OCI-LY3 (cell line): ENCODE data around the gene DRGX.

ENCODE experiments used
- H2AFZ ChIP-seq: fragments of 200-600, 300-600 bp; shearing (Covaris generic); 2 replicates; pipeline ENCODE4 v1.6.0; 2014; ENCODE audit warnings: antibody characterized with exemption, low read depth, low read length
- H3K27ac ChIP-seq: fragments of 200-600, 300-600 bp; sonication (generic); 2 replicates; pipeline ENCODE4 v1.5.1; 2014; ENCODE audit warnings: mild to moderate bottlenecking, low read length, moderate library complexity, mixed read lengths
- H3K27me3 ChIP-seq: fragments of 200-600, 300-600 bp; sonication (generic); 2 replicates; pipeline ENCODE4 v1.6.1; 2014; ENCODE audit warnings: low read depth, low read length, mixed read lengths
- H3K36me3 ChIP-seq: fragments of 200-600, 300-600 bp; sonication (generic); replicated peaks from 2 replicates; pipeline ENCODE3; 2014; ENCODE audit warnings: low read depth, low read length, mixed read lengths
- H3K4me1 ChIP-seq: fragments of 300-600, 200-600 bp; sonication (generic); 2 replicates; pipeline ENCODE4 v1.6.1; 2014; ENCODE audit warnings: low read length, mixed read lengths
- H3K4me2 ChIP-seq: fragments of 200-600, 300-600 bp; sonication (generic); 2 replicates; pipeline ENCODE4 v1.6.1; 2014; ENCODE audit warnings: low read length, mixed read lengths
- H3K4me3 ChIP-seq: fragments of 300-600, 200-600 bp; sonication (generic); 2 replicates; pipeline ENCODE4 v1.5.1; 2014; ENCODE audit warnings: antibody characterized with exemption, mild to moderate bottlenecking, low read length, moderate library complexity
- H3K79me2 ChIP-seq: fragments of 300-600, 200-600 bp; shearing (Covaris generic); 2 replicates; pipeline ENCODE4 v1.6.1; 2014; ENCODE audit warnings: mild to moderate bottlenecking, low read length, mixed read lengths
- H3K9ac ChIP-seq: fragments of 300-600, 200-600 bp; shearing (Covaris generic); 2 replicates; pipeline ENCODE4 v1.6.0; 2014; ENCODE audit warnings: mild to moderate bottlenecking, low read length, moderate library complexity
- H3K9me3 ChIP-seq: fragments of 200-600, 300-600 bp; shearing (Covaris generic); 2 replicates; pipeline ENCODE4 v1.6.1; 2014; ENCODE audit warnings: low read length, mixed read lengths; ENCODE audit not compliant: insufficient read depth
- H4K20me1 ChIP-seq: fragments of 200-600, 300-600 bp; sonication (generic); 2 replicates; pipeline ENCODE4 v1.6.1; 2016; ENCODE audit warnings: low read length, mixed read lengths; ENCODE audit not compliant: insufficient read depth
- CTCF ChIP-seq: fragments of 200-600, 300-600 bp; sonication (generic); IDR thresholded peaks from 2 replicates; pipeline ENCODE4 v1.5.1; 2014; ENCODE audit warnings: antibody characterized with exemption, low read length, low read depth
- EZH2phosphoT487 ChIP-seq: fragments of 200-600 bp; shearing (Covaris generic); IDR thresholded peaks from 2 replicates; pipeline ENCODE4 v1.6.1; 2018; ENCODE audit warnings: antibody characterized with exemption, mixed run types, low read depth

Gene DRGX

GRCh38 chr10:49327036-49327813 lies 68.7 kb downstream of the DRGX start:
- H4K20me1 ChIP-seq, result no peaks in the 10 kb centered on the region
- TF ChIP-seq EZH2phosphoT487 (no peak), CTCF (no peak)
- no peaks in the 10 kb centered on the region for H3K9me3 ChIP-seq
- no peak overlapping the region for H3K4me3 ChIP-seq
- no peak overlapping the region for H2AFZ ChIP-seq
- H3K27me3 ChIP-seq, result peaks cover 4% of the 10 kb centered on the region; the same call in 1 of the 2 replicates
- H3K36me3 ChIP-seq, result no peaks in the 10 kb centered on the region
- H3K4me2 ChIP-seq, result no peak overlapping the region
- no peaks in the 10 kb centered on the region for H3K4me1 ChIP-seq
- H3K27ac ChIP-seq, result no peak overlapping the region
- no peaks in the 10 kb centered on the region for H3K79me2 ChIP-seq
- no peak overlapping the region for H3K9ac ChIP-seq

GRCh38 chr10:49325916-49326783 lies 69.7 kb downstream of the DRGX start:
- H3K9me3 ChIP-seq, result no peaks in the 10 kb centered on the region
- H3K36me3 ChIP-seq, result no peaks in the 10 kb centered on the region
- no peak for TF ChIP-seq EZH2phosphoT487
- TF ChIP-seq CTCF, result no peak
- no peak overlapping the region for H3K4me2 ChIP-seq
- no peaks in the 10 kb centered on the region for H3K79me2 ChIP-seq
- peaks cover 4% of the 10 kb centered on the region; the same call in 1 of the 2 replicates for H3K27me3 ChIP-seq
- no peak overlapping the region for H3K4me3 ChIP-seq
- H3K27ac ChIP-seq, result no peak overlapping the region
- H2AFZ ChIP-seq, result no peak overlapping the region
- no peaks in the 10 kb centered on the region for H3K4me1 ChIP-seq
- H3K9ac ChIP-seq, result no peak overlapping the region
- no peaks in the 10 kb centered on the region for H4K20me1 ChIP-seq

DNA sequence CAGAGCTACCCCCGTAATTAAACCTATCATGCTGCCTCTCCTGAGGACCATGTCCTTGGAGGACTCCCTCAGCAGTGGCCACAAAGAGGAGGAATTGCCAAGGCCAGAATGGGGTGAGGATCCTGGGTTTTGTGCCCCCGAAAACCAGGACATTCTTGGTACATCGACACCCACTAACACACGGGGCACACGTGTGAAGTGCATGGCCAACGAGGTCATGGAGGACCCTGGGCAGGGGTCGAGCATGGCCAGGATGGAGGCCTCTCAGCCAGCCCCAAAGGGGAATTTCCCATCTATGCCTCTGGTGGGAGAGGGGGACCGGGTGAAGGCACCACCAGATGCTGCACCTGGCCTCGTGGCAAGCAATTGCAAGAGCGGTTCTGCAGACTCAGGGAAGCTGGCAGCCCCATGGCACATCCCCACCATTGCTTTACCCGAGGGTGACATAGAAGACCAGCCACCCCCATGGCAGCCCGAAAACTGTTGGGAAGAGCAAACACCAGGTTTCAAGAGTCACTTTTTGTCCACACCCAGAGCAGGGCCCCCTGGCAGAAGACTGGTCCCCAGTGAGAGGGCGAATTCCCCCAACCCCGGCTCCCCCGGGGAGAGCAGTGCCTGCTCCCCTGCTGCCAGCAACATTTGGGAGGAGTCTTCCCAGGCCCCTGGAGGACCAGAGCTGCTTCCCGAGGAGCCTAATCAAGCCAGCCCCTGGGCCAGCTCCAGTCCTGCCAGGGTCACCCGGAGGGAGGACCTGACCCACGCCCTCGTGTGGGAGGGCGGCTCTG lies 70.6 kb downstream of the DRGX start:
- Histone ChIP-seq H3K79me2 (no peaks in the 10 kb centered on the region), H2AFZ (no peak overlapping the region), H3K9me3 (no peaks in the 10 kb centered on the region), H3K4me3 (no peak overlapping the region), H3K4me1 (no peaks in the 10 kb centered on the region), H3K27me3 (peaks cover 4% of the 10 kb centered on the region; the same call in 1 of the 2 replicates), H3K4me2 (no peak overlapping the region), H3K27ac (no peak overlapping the region), H3K36me3 (no peaks in the 10 kb centered on the region), H3K9ac (no peak overlapping the region), H4K20me1 (no peaks in the 10 kb centered on the region)
- TF ChIP-seq CTCF (no peak), EZH2phosphoT487 (no peak)
